Endothelial cell of umbilical vein (primary cell): ENCODE data around the gene CHRD.

Experiments
- CTCF ChIP-seq, 2 donors: IDR thresholded peaks; 1 replicate in 1 of 2; 2 replicates in 1 of 2; pipeline ENCODE4 v1.5.1; 2011; ENCODE audit warnings: low read length in 2 of 2, mild to moderate bottlenecking in 2 of 2, moderate library complexity in 2 of 2, control low read depth in 1 of 2, inconsistent platforms in 1 of 2, low read depth in 1 of 2; ENCODE audit not compliant: insufficient read depth in 1 of 2; ENCODE audit errors: extremely low read depth in 1 of 2
- EZH2 ChIP-seq: IDR thresholded peaks from 2 replicates; pipeline ENCODE4 v1.6.1; 2012; ENCODE audit warnings: borderline replicate concordance, low read depth, mild to moderate bottlenecking, moderate library complexity, low read length, inconsistent platforms; ENCODE audit not compliant: severe bottlenecking
- FOS ChIP-seq: IDR thresholded peaks from 2 replicates; pipeline ENCODE4 v1.6.1; 2011; ENCODE audit warnings: mild to moderate bottlenecking, low read length, moderate library complexity, borderline replicate concordance; ENCODE audit not compliant: insufficient read depth
- JUN ChIP-seq: IDR thresholded peaks from 2 replicates; pipeline ENCODE4 v1.6.1; 2011; ENCODE audit warnings: borderline replicate concordance, low read depth; ENCODE audit not compliant: insufficient read length, insufficient read depth
- MAX ChIP-seq: IDR thresholded peaks from 2 replicates; pipeline ENCODE4 v1.6.1; 2011; ENCODE audit not compliant: insufficient read depth, insufficient read length
- MYC ChIP-seq: IDR thresholded peaks from one replicate; pipeline ENCODE4 v1.6.1; 2011; ENCODE audit warnings: mild to moderate bottlenecking, low read depth, low read length
- POLR2A ChIP-seq: IDR thresholded peaks from 2 replicates; pipeline ENCODE4 v1.6.1; 2012; ENCODE audit warnings: low read depth, mild to moderate bottlenecking, control low read depth, low read length
- POLR2AphosphoS5 ChIP-seq: IDR thresholded peaks from 2 replicates; pipeline ENCODE4 v1.6.1; 2012; ENCODE audit warnings: low read depth, mild to moderate bottlenecking, control low read depth, low read length, moderate library complexity; ENCODE audit not compliant: insufficient read depth

GRCh38 chr3:184339001-184339400 is 40.9 kb upstream of the CHRD start:
- no peak for TF ChIP-seq POLR2A
- TF ChIP-seq CTCF (IDR thresholded peaks at IDR 0.05; ENCODE audit: extremely low read depth in 1 of 2, insufficient read depth in 1 of 2, low read depth in 1 of 2, low read length in 2 of 2) = no peak
- TF ChIP-seq EZH2 = no peak
- TF ChIP-seq POLR2AphosphoS5 = no peak
- TF ChIP-seq FOS = no peak
- TF ChIP-seq MYC = no peak
- TF ChIP-seq MAX = no peak
- no peak for TF ChIP-seq JUN
